Measurements from ENCODE around the gene EPB41L3.

EPB41L3 gene

DNA sequence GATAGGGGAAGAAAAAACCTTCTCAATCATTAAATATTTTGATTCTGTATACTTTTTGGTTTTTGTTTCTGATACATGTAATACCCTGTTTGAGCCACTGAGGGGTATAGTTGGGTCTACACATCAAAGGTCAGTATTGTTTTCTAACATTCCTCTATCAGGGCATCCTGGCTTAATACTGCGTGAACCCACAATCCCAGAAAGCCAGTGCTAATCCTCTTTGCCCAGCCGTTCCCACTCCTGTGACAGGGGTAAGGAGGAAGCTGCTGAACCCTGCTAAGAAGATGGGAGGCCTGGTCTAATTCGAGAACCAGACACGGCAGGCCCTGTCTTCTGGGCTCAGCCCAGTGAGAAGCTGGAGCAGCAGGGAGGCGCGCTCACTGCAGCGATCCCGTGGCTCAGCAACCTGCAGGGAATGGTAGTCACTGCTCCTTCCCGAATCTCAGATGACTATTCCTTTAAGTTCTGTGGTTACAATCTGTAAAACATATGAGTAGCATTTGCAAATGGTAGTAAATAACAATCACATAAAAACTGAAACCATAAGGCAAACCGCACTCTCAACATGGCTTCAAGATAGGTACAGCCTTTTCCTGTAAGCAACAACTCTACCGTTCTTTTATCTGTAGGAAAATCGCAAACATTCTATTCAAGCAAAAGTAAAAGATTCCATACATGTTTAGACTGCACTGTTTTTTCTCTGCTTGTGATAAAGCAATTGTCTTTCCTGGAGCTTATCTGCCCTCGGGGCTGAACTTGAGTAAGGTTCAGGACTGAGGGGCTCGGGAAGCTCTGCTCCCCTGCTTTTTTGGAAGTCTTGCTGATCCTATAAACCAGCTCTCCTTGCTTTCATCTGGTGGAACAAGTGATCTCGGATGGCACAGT, 87.0 kb downstream of the EPB41L3 start:
- no peaks in the 10 kb centered on the region for H3K9me3 Mint-ChIP-seq
- H3K27me3 Mint-ChIP-seq: no peaks in the 10 kb centered on the region
- peak overlapping the region; percentile 38 for H3K4me3 Mint-ChIP-seq
- no peak overlapping the region for H3K27ac Mint-ChIP-seq
- no peaks in the 10 kb centered on the region for H3K4me1 Mint-ChIP-seq
- ATAC-seq: peak; percentile 56
- H3K36me3 Mint-ChIP-seq: no peaks in the 10 kb centered on the region

DNA sequence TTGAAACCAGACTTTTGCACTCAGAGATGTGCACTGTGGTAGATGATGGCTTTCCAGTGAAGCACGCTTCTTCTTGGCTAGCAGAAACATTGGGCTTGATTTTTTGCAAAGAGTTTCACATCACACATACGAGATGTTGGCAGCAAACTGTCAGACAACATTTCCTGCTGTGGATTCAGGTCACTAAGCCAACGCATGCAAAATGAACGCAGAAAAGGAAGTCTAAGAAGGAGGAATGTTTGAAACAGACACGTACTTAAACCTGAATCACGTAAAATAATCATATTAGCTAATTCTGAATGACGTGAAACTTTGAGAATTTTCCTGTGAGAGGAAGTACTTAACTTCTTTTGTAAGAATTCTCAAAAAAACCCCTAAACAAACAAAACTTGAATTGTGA, 88.1 kb downstream of the EPB41L3 start:
- no peak overlapping the region for H3K4me3 Mint-ChIP-seq
- H3K27ac Mint-ChIP-seq: no peak overlapping the region
- H3K9me3 Mint-ChIP-seq: no peaks in the 10 kb centered on the region
- ATAC-seq: no peak
- H3K4me1 Mint-ChIP-seq: no peaks in the 10 kb centered on the region
- no peaks in the 10 kb centered on the region for H3K27me3 Mint-ChIP-seq
- H3K36me3 Mint-ChIP-seq: no peaks in the 10 kb centered on the region

DNA sequence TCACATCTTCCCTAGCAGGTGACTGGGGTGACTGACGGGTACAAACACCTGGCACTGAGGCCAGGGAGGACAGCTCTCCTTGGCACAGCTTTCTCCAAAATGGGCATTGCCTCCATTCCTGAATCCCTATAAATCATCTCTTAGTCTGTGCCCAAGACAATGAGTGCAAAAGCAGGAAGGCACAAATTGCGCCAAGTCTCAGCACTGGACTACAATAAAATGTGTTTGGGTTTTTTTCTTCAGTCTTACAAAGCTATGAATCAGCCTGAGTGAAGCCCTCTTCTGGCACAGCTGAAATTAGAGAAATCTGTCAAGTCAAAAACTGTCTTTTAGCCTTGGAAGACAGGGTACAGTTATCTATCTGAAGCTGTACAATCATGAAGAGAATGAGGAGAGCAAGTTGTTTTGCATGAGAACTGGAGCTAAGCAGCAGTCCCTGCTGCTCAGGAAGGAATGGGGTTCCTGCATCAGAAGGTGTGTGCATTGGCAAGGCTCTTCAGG, 90.8 kb downstream of the EPB41L3 start:
- H3K27me3 Mint-ChIP-seq: no peaks in the 10 kb centered on the region
- no peak overlapping the region for H3K4me3 Mint-ChIP-seq
- no peaks in the 10 kb centered on the region for H3K36me3 Mint-ChIP-seq
- no peak overlapping the region for H3K27ac Mint-ChIP-seq
- no peaks in the 10 kb centered on the region for H3K9me3 Mint-ChIP-seq
- no peaks in the 10 kb centered on the region for H3K4me1 Mint-ChIP-seq
- no peak for ATAC-seq

DNA sequence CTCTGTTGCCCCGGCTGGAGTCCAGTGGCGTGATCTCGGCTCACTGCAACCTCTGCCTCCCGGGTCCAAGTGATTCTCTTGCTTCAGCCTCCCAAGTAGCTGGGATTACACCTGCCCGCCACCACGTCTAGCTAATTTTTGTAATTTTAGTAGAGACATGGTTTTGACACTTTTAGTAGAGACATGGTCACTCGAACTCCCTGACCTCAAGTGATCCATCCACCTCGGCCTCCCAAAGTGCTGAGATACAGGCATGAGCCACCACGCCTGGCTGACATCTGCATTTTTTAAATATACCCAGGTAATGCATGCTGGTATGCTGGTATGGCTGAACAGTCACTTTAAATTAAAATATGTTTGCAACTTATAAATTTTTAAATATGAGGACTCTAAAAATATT, 91.9 kb downstream of the EPB41L3 start:
- H3K27ac Mint-ChIP-seq: no peak overlapping the region
- no peaks in the 10 kb centered on the region for H3K27me3 Mint-ChIP-seq
- no peaks in the 10 kb centered on the region for H3K9me3 Mint-ChIP-seq
- no peak overlapping the region for H3K4me3 Mint-ChIP-seq
- H3K36me3 Mint-ChIP-seq: no peaks in the 10 kb centered on the region
- no peaks in the 10 kb centered on the region for H3K4me1 Mint-ChIP-seq
- no peak for ATAC-seq

DNA sequence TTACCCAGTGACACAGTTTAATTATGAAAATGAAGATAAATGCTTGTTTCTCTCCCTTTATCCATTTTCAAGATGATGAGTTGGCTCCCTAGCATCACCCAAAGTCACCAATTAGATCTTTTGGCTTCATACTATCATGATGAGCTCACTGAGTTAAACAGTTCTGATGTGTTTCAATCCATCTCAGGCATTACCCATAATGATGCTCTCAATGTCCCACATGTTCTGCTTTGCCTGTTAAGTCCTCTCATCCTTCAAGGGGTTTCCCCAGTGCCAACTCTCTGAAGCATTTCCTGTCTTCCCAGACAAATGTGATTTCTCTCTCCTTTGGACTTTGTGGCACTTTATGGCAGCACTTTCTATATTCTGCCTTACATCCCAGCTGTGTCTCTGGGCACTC, 92.6 kb downstream of the EPB41L3 start:
- no peaks in the 10 kb centered on the region for H3K36me3 Mint-ChIP-seq
- H3K27ac Mint-ChIP-seq: no peak overlapping the region
- no peaks in the 10 kb centered on the region for H3K4me1 Mint-ChIP-seq
- ATAC-seq: no peak
- H3K9me3 Mint-ChIP-seq: no peaks in the 10 kb centered on the region
- no peak overlapping the region for H3K4me3 Mint-ChIP-seq
- no peaks in the 10 kb centered on the region for H3K27me3 Mint-ChIP-seq

DNA sequence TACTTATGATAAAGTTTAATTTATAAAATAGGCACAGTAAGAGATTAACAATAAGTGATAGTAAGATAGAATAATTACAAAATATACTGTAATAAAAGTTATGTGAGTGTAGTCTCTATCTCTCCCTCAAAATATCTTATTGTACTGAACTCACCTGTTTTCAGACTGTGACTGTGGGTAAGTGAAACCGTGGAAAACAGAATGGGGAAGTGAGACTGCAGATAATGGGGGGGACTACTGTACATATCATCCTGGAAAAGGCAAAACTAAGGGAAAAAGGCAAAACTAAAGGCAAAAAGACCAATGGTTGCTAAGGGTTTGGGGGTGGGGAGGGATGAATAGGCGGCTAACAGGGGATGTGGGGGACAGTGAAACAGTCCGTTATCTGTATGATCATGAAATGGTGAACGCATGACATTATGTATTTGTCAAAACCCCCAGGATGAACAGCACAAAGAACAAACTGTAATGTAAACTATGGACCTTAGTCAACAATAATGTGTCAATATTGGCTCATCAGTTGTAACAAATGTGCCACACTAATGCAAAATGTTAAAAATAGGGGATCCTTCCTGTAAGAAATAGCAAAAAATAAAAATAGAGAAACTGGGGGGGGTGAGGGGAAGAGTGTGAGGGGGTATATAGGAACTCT, 93.8 kb downstream of the EPB41L3 start:
- ATAC-seq: no peak
- Mint-ChIP-seq H3K4me3 (no peak overlapping the region), H3K9me3 (no peaks in the 10 kb centered on the region), H3K27ac (no peak overlapping the region), H3K27me3 (no peaks in the 10 kb centered on the region), H3K36me3 (no peaks in the 10 kb centered on the region), H3K4me1 (peaks cover 4% of the 10 kb centered on the region)

DNA sequence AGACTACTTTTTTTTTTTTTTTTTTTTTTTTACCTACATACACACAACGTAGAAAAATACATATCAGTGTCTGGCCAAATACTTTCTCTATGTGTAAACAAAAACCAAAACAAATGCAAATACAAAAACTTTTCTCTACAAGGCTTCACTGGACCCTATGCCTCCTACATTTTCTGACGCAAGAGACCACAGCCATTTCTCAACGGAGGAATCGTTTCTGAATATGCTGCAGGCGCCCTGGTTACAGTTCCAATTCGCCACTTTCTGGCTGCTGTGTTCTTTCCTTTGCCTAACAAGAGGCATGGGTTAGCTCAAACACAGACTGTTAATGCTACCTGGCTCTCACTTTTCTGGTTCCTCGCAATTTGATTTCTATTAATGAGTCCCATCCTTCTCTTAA, 96.4 kb downstream of the EPB41L3 start:
- Mint-ChIP-seq H3K9me3 (no peaks in the 10 kb centered on the region), H3K27me3 (no peaks in the 10 kb centered on the region)
- no peak for ATAC-seq

DNA sequence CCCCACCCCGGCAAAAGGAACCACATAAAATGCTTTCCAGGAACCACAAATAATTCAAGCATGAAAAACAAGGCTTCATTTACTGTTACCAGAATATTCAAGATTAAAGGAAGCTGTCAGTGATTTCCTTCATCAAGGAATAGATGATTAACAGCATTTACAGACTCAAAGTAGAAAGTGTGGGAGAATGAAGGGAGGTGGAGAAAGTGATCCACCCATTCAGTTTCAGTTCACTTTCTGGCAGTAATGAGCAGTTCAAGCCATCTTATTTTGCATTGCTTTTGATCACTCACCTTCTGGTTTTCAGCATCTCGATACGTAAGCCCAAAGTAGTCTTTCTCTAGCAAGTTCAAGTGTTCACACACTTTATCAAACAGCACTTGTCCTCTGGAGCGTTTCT, 99.0 kb downstream of the EPB41L3 start:
- H3K36me3 Mint-ChIP-seq: no peaks in the 10 kb centered on the region
- peaks cover 16% of the 10 kb centered on the region for H3K4me1 Mint-ChIP-seq
- H3K9me3 Mint-ChIP-seq: no peaks in the 10 kb centered on the region
- no peaks in the 10 kb centered on the region for H3K27me3 Mint-ChIP-seq
- H3K27ac Mint-ChIP-seq: no peak overlapping the region
- peak; percentile 67 for ATAC-seq
- no peak overlapping the region for H3K4me3 Mint-ChIP-seq

More for the DNA sequence above, 96.4 kb downstream of the EPB41L3 start:
- Mint-ChIP-seq H3K4me3 (no peak overlapping the region), H3K36me3 (no peaks in the 10 kb centered on the region), H3K4me1 (peaks cover 10% of the 10 kb centered on the region), H3K27ac (no peak overlapping the region)

DNA sequence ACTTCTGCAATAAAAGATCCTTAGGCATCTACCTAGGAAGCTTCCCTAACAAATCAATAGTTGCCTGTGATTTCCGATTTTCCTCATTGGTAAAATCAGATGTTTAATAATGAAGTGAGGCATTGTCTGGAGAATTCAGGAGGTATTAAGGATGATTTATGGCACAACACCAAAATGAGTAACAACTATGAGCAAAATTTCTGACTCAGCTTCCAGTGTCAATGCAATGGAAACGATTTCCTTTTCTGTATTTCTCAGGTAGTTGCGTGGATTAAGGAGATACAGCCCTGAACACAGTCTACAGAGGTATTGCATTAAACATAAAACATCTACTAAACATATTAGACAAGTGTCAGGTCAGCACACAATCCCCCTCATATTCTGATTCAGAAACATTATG, 99.5 kb downstream of the EPB41L3 start:
- H3K36me3 Mint-ChIP-seq: no peaks in the 10 kb centered on the region
- H3K27me3 Mint-ChIP-seq: no peaks in the 10 kb centered on the region
- no peak overlapping the region for H3K4me3 Mint-ChIP-seq
- no peak for ATAC-seq
- H3K27ac Mint-ChIP-seq: no peak overlapping the region
- no peaks in the 10 kb centered on the region for H3K9me3 Mint-ChIP-seq
- peaks cover 17% of the 10 kb centered on the region for H3K4me1 Mint-ChIP-seq

DNA sequence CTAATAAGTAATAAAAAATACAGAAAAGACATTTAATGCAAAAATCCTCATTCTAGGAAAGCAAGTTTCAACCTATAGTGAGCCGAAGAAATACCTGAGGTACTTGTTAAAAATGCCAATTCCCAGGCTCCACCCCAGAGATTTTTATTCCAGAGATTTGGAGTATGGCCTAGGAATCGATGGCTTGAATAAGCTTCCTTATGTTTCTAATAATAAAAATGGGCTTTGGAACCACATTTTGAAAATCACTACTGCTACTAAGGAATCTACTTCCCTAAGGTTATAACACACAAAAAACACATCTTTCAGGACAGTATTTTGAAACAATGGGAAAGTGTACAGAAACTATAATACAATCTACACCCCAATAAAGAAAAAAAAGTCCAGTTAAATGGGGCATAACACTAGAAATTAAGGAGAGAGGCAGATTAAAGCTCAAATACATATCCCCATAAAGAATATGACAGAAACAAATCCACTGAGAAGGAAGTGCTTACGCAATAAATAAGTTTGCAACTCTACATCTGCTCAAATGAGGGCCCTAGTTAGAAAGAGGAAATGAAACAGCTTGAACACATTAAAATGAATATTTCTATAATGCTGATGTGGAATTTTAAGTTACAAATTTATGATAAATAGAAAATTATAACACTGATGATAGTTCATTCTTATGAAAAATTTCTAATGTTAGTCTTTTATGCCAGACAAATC, 103.7 kb downstream of the EPB41L3 start:
- no peak overlapping the region for H3K27ac Mint-ChIP-seq
- H3K9me3 Mint-ChIP-seq: peaks cover 3% of the 10 kb centered on the region
- H3K27me3 Mint-ChIP-seq: no peaks in the 10 kb centered on the region
- peaks cover 15% of the 10 kb centered on the region for H3K4me1 Mint-ChIP-seq
- H3K36me3 Mint-ChIP-seq: no peaks in the 10 kb centered on the region
- H3K4me3 Mint-ChIP-seq: no peak overlapping the region
- peak; percentile 58 for ATAC-seq

DNA sequence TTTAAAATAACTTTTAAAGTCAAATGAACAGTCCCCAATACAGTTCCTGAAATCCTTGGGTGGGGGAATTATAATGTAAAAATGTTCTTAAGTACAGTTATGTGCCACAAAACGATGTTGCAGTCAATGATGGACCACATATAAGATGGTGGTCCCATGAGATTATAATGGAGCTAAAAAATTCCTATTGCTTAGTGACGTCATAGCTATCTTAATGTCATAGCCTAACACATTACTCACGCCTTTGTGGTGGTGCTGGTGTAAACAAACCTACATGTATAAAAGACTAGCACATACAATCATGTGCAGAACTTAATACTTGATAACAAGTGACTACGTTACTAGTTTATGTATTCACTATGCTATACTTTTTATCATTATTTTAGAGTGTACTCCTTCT, 109.4 kb downstream of the EPB41L3 start:
- no peaks in the 10 kb centered on the region for H3K27me3 Mint-ChIP-seq
- H3K4me1 Mint-ChIP-seq: no peaks in the 10 kb centered on the region
- no peak for ATAC-seq
- no peaks in the 10 kb centered on the region for H3K36me3 Mint-ChIP-seq
- peaks cover 3% of the 10 kb centered on the region for H3K9me3 Mint-ChIP-seq
- no peak overlapping the region for H3K4me3 Mint-ChIP-seq
- H3K27ac Mint-ChIP-seq: no peak overlapping the region

DNA sequence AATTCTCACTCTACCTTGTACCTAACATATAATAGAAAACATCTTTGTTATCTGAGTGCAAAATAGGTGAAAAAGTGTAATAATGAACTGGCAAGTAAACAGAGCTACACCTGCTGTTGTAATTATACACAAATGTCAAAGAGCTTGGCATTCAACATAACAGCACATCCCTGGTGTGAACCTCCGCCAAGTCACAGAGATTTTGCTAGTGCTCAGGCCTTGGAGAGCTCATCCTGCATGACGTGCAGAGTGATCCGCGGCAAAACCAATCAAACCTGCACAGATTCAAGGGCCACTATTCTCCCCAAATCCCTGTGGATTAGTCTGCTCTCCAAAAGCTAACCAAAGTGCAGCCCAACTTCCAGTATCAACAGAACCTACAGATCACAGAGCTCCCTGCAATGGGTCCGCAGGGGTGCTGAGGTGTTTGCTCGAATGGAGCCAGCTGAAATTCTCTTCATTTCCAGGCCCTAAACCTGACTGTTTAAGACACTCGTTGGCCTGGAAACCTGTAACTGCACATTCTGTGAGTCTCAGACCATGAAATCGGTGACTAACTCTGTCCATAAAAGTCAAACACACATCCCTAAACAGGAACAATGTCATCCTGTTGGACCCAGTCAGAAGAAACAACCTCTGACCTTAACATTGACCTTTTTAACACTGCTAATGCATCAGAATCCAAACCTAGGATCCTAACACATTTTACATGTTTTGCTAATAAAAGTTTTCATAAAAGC, 111.8 kb downstream of the EPB41L3 start:
- peaks cover 2% of the 10 kb centered on the region for H3K9me3 Mint-ChIP-seq
- no peak overlapping the region for H3K27ac Mint-ChIP-seq
- no peak overlapping the region for H3K4me3 Mint-ChIP-seq
- no peak for ATAC-seq
- H3K36me3 Mint-ChIP-seq: no peaks in the 10 kb centered on the region
- H3K27me3 Mint-ChIP-seq: peaks cover 5% of the 10 kb centered on the region
- H3K4me1 Mint-ChIP-seq: no peaks in the 10 kb centered on the region

DNA sequence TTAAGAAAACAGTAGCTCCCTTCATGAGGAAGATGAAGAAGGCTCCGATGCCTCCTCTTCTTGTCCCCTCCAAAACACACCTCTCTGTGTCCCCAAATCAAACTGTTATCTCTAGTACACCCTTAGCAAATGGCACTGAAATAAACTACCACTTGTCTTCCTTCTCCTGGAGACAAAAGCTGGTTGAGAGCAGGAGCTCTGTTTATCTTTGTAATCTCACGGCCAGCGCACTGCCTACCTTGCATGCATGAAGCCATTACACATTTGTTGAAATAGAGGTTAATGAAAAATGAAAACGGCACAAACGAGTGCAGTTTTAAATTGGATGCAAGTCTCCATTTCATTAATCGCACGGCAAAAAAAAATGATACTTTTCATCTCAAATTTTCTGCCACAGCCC, 113.7 kb downstream of the EPB41L3 start:
- no peak overlapping the region for H3K4me3 Mint-ChIP-seq
- H3K27ac Mint-ChIP-seq: no peak overlapping the region
- no peaks in the 10 kb centered on the region for H3K36me3 Mint-ChIP-seq
- ATAC-seq: no peak
- H3K4me1 Mint-ChIP-seq: no peaks in the 10 kb centered on the region
- H3K9me3 Mint-ChIP-seq: no peaks in the 10 kb centered on the region
- H3K27me3 Mint-ChIP-seq: peaks cover 21% of the 10 kb centered on the region

DNA sequence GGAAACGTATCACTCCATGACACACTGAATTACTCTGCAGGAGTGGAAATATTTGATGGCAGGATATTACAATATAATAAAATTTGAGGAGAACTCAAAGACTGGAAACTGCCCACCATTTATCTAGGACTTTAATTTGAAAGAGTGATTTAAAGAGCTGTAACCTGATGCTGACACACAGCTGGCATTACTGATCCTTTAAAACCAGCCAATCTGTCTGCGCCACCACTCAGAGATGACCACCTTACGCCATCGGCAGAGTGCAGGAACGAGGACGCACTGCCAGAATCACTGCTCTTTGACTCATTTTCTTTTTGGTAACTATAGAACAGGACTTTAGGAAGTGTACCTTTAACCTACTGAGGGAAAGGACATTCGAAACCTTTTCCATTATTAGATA, 114.1 kb downstream of the EPB41L3 start:
- Mint-ChIP-seq H3K36me3 (no peaks in the 10 kb centered on the region), H3K27me3 (peaks cover 21% of the 10 kb centered on the region), H3K27ac (no peak overlapping the region), H3K4me1 (no peaks in the 10 kb centered on the region), H3K9me3 (no peaks in the 10 kb centered on the region), H3K4me3 (no peak overlapping the region)
- ATAC-seq: no peak

DNA sequence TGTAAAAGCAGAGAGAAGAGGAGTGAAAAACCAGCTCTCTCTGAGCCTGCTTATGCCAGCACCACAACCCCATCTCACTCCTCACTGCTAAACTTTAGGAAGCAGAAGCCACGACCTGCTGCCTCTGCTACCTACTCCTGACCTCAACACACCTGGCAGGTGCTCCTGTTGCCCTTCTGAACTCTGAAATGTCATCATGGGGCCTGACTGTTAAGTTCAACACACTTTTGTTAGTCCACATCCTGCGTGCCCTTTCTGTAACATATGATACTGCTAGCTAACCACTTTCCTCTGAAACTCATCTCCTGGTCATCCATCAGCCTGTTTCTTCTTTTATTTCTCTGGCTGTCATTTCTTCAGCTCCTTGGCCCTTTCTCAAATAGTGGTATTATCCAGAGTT, 118.1 kb downstream of the EPB41L3 start:
- Mint-ChIP-seq H3K36me3 (no peaks in the 10 kb centered on the region), H3K4me3 (no peak overlapping the region), H3K4me1 (no peaks in the 10 kb centered on the region), H3K9me3 (no peaks in the 10 kb centered on the region), H3K27ac (no peak overlapping the region), H3K27me3 (peaks cover 31% of the 10 kb centered on the region)
- no peak for ATAC-seq

Measured in stimulated activated memory B cell treated with anti-CD40 and anti-IgM and Interleukin-4, amounts not matched to agents 10 μg/mL and 1 μg/mL and 100 μg/mL, for 72 hours (primary cell).